Thoracic aorta (tissue), 2 donors: ENCODE measurements around the gene GINS2. TPM values are rescaled to one million over a fixed set of nuclear protein-coding genes. Genes with fewer than 3 reads are reported as not detected.

Source experiments
- ATAC-seq: fragments of 150-250 bp; one replicate; pipeline ENCODE4 v1.8.0; 2017; ENCODE audit warnings: low read depth; ENCODE audit not compliant: insufficient number of reproducible peaks, low FRiP score
- DNase-seq: peaks from one replicate; pipeline ENCODE4 v3.0.0-alpha.2; 2020; ENCODE audit warnings: low spot score
- H3K27ac ChIP-seq, 2 donors: fragments of 200-600 bp; sonication (generic); 1 replicate in 1 of 2; 2 replicates in 1 of 2; pipeline ENCODE4 v1.5.1; 2016; ENCODE audit warnings: mild to moderate bottlenecking in 2 of 2, moderate library complexity in 2 of 2
- H3K27me3 ChIP-seq: fragments of 200-600 bp; sonication (generic); replicated peaks from 2 replicates; pipeline ENCODE4 v1.6.0; 2016; ENCODE audit warnings: mild to moderate bottlenecking; ENCODE audit not compliant: insufficient read depth
- H3K36me3 ChIP-seq: fragments of 200-600 bp; sonication (generic); one replicate; pipeline ENCODE4 v1.5.1; 2016
- H3K4me1 ChIP-seq, 2 donors: fragments of 200-600 bp; sonication (generic); 1 replicate in 1 of 2; 2 replicates in 1 of 2; pipeline versions ENCODE4 v1.5.1 to v1.6.0; 2016; ENCODE audit warnings: low read depth in 2 of 2, mild to moderate bottlenecking in 1 of 2; ENCODE audit not compliant: control insufficient read depth in 1 of 2
- H3K4me3 ChIP-seq: fragments of 200-600 bp; sonication (generic); 2 replicates; pipeline ENCODE4 v1.5.1; 2016; ENCODE audit warnings: mild to moderate bottlenecking
- H3K9me3 ChIP-seq: fragments of 200-600 bp; sonication (generic); 2 replicates; pipeline ENCODE4 v1.5.1; 2016
- CTCF ChIP-seq: fragments of 200-600 bp; sonication (generic); IDR thresholded peaks from one replicate; pipeline ENCODE4 v1.5.1; 2019; ENCODE audit warnings: antibody characterized with exemption
- total RNA-seq, 2 donors: library from RNA; depleted of rRNA; stranded (reverse); fragments of >200 nt; gene quantifications; one replicate each; pipeline versions ENCODE4 v1.1.0 to v1.2.3, GENCODE V29; 2016

GINS2 gene
- total RNA-seq, 2 donors from 2014 or later, result 0.28 to 2.0 TPM

- DNase-seq, result no peak
These were observed 10.7 kb downstream of the GINS2 start for GRCh38 chr16:85678016-85678415.

DNA sequence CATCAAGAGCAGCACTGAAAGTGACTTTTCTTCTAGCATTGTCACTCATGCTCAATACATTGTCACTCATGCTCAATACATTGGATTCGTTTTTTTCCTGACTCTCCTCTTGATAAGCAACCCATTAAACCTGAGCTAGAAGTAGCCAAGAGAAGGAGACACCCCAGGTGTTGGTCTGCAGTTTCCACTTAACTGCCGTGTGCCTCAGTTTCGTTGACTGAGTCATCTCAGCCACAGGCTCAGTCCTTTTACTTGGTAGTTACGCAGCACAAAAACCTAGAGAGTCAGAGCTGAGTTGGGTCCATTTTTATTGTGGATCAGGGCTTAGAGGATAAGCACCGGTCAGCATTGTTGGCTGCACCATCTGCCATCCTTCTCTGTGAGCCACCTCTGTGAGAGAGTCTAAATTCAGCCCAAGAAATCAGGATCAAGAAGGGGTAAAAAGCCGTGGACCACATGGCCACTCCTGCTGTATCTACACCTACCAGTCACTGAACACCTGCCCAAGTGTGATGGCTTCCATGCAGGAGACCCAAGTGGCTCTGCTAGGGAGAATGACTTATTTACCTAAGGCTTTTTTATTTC lies 11.3 kb downstream of the GINS2 start:
- Histone ChIP-seq H3K4me1 (peaks cover 0 to 19% of the 10 kb centered on the region in 2 donors), H3K27me3 (no peaks in the 10 kb centered on the region), H3K36me3 (peaks cover 8% of the 10 kb centered on the region), H3K4me3 (no peak overlapping the region), H3K27ac (no peak overlapping the region), H3K9me3 (no peaks in the 10 kb centered on the region)
- DNase-seq (no peak), ATAC-seq (no peak)
- TF ChIP-seq CTCF, result no peak

More at GRCh38 chr16:85678016-85678415, 10.7 kb downstream of the GINS2 start:
- Histone ChIP-seq H3K4me1 (peaks cover 0 to 19% of the 10 kb centered on the region in 2 donors), H3K9me3 (no peaks in the 10 kb centered on the region), H3K27ac (no peak overlapping the region), H3K27me3 (no peaks in the 10 kb centered on the region), H3K4me3 (no peak overlapping the region), H3K36me3 (peaks cover 2% of the 10 kb centered on the region)
- ATAC-seq, result no peak
- TF ChIP-seq CTCF, result no peak

- ATAC-seq (no peak), DNase-seq (no peak)
- Histone ChIP-seq H3K27ac (no peak overlapping the region), H3K4me3 (no peak overlapping the region), H3K36me3 (peaks cover 18% of the 10 kb centered on the region), H3K4me1 (peaks cover 0 to 19% of the 10 kb centered on the region in 2 donors), H3K27me3 (no peaks in the 10 kb centered on the region), H3K9me3 (no peaks in the 10 kb centered on the region)
- TF ChIP-seq CTCF, result no peak
These were observed 12.3 kb downstream of the GINS2 start for GRCh38 chr16:85676466-85676865.

- no peak overlapping the region for H3K4me3 ChIP-seq
- H3K9me3 ChIP-seq, result no peaks in the 10 kb centered on the region
- TF ChIP-seq CTCF, result no peak
- H3K27me3 ChIP-seq, result no peaks in the 10 kb centered on the region
- DNase-seq (no peak), ATAC-seq (no peak)
- H3K4me1 ChIP-seq, result peaks cover 0 to 19% of the 10 kb centered on the region in 2 donors
- peaks cover 24% of the 10 kb centered on the region for H3K36me3 ChIP-seq
- no peak overlapping the region for H3K27ac ChIP-seq
These were observed 13.4 kb downstream of the GINS2 start for GRCh38 chr16:85675251-85675874.

DNA sequence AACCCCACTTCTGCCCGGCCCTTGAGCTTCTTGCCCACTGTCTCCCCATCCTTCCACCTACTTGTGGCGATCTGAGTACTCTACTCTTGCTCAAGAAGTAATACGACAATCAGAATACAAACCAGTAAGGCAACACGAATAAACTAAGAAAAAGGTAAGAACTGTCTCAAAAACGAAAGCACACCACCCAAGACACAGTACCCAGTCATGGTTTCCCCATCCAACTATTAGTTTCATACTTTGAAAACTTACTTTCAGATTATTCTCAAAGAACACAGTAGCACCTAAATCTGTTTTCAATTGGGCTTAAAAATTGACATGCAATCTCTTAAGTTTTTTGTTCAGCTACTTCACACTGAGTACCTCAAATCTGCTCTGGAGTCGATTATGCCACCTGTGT lies 13.9 kb downstream of the GINS2 start:
- TF ChIP-seq CTCF, result no peak

More for the DNA sequence above, 13.9 kb downstream of the GINS2 start:
- H3K4me3 ChIP-seq, result no peak overlapping the region
- no peaks in the 10 kb centered on the region for H3K27me3 ChIP-seq
- H3K36me3 ChIP-seq, result peaks cover 25% of the 10 kb centered on the region
- H3K27ac ChIP-seq, result no peak overlapping the region
- no peaks in the 10 kb centered on the region for H3K9me3 ChIP-seq
- DNase-seq (no peak), ATAC-seq (no peak)
- peaks cover 0 to 19% of the 10 kb centered on the region in 2 donors for H3K4me1 ChIP-seq
